Renal cortex interstitium (tissue), 11 donors: Measurements from ENCODE around the gene SOWAHC. TPM values are rescaled to one million over a fixed set of nuclear protein-coding genes. Genes with fewer than 3 reads are reported as not detected.
A peak's percentile ranks its signal among the peaks of the same experiment; 100 is the strongest.
"Not testable (repeated sequence)": the region's sequence is repeated elsewhere in the genome, so short reads cannot be mapped to it uniquely, and the experiment has no call there.

ENCODE experiments used
- DNase-seq, 11 donors: peaks; one replicate each; pipeline ENCODE4 v3.0.0-alpha.2; 2013; ENCODE audit warnings: low read depth in 9 of 11, low spot score in 4 of 11; ENCODE audit errors: extremely low read depth in 1 of 11
- polyA plus RNA-seq, 3 donors: library from polyadenylated mRNA; unstranded; fragments of 120-200 nt; gene quantifications; one replicate each; pipeline ENCODE4 v1.2.1, GENCODE V29; 2013; ENCODE audit not compliant: insufficient read length in 3 of 3

SOWAHC gene
- polyA plus RNA-seq, 3 donors: 16.9 to 19.1 (median 19.0) TPM

GRCh38 chr2:109635426-109636304 lies 21.5 kb downstream of the SOWAHC start:
- DNase-seq: no peak

GRCh38 chr2:109636317-109636716 lies 22.2 kb downstream of the SOWAHC start:
- DNase-seq: no peak

GRCh38 chr2:109637749-109638570 lies 23.8 kb downstream of the SOWAHC start:
- no peak for DNase-seq

GRCh38 chr2:109638795-109639194 lies 24.6 kb downstream of the SOWAHC start:
- no peak for DNase-seq

GRCh38 chr2:109640000-109640399 lies 25.8 kb downstream of the SOWAHC start:
- not testable (repeated sequence) for DNase-seq

- peak in 1 of 11 donors; percentile 26 for DNase-seq
Measured at GRCh38 chr2:109644571-109645275, 30.6 kb downstream of the SOWAHC start.

- peak in 9 of 11 donors; percentile 29 to 61 (median 39) for DNase-seq
Measured at GRCh38 chr2:109645412-109646184, 31.4 kb downstream of the SOWAHC start.

- no peak for DNase-seq
Measured at GRCh38 chr2:109646961-109647360, 32.8 kb downstream of the SOWAHC start.

- DNase-seq: no peak
Measured at GRCh38 chr2:109647636-109648035, 33.5 kb downstream of the SOWAHC start.

- DNase-seq: no peak
Measured at GRCh38 chr2:109648041-109648527, 33.9 kb downstream of the SOWAHC start.

GRCh38 chr2:109649736-109650695 lies 35.9 kb downstream of the SOWAHC start:
- DNase-seq: no peak

GRCh38 chr2:109654326-109655050 lies 40.3 kb downstream of the SOWAHC start:
- DNase-seq: no peak

- no peak for DNase-seq
Measured at GRCh38 chr2:109655287-109655686, 41.1 kb downstream of the SOWAHC start.

GRCh38 chr2:109659396-109660045 lies 45.4 kb downstream of the SOWAHC start:
- no peak for DNase-seq

- no peak for DNase-seq
Measured at GRCh38 chr2:109660046-109660860, 46.1 kb downstream of the SOWAHC start.

- no peak for DNase-seq
Measured at GRCh38 chr2:109662889-109663288, 48.7 kb downstream of the SOWAHC start.
